Measurements from ENCODE around the gene LAMA5.

Gene LAMA5

GRCh38 chr20:62347445-62347844 lies 19.7 kb downstream of the LAMA5 start:
- no peak for DNase-seq (ENCODE audit: low read depth)

GRCh38 chr20:62347151-62347404 lies 20.0 kb downstream of the LAMA5 start:
- no peak for DNase-seq (ENCODE audit: low read depth)

DNA sequence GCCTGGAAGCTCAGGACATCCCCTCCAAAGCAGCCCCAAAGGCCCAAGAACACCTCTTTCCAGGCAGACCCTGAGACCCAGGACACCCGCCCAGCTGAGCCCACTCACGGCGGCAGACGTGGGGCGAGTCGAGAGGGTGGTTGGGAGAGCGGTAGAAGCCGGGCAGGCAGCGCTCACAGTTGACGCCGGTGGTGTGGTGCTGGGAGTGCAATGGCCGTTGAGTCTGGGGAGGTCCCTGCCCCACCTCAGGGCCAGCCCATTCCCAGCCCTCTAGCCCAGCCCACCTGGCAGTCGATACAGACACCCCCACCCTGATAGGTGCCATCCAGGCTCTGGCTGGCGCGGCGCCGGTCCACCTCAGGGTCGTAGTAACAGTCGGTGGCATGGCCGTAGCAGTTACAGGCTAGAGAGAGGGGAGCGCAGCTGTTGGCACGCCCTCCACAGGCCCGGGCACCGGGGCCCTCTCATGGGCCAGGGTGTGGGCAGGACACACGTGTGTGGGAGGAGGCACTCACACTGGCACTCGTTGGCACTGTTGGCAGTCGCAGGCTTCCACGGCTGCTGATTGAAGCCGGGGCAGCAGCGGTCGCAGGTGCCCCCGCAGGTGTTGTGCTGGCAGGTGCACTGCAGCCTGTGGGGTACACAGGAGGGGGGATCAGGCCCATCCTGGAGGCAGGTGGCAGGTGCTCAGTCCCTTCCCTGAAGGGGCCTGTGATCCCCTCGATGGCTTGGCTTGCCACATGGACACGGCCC lies 20.5 kb downstream of the LAMA5 start:
- no peak for DNase-seq (ENCODE audit: low read depth)

DNA sequence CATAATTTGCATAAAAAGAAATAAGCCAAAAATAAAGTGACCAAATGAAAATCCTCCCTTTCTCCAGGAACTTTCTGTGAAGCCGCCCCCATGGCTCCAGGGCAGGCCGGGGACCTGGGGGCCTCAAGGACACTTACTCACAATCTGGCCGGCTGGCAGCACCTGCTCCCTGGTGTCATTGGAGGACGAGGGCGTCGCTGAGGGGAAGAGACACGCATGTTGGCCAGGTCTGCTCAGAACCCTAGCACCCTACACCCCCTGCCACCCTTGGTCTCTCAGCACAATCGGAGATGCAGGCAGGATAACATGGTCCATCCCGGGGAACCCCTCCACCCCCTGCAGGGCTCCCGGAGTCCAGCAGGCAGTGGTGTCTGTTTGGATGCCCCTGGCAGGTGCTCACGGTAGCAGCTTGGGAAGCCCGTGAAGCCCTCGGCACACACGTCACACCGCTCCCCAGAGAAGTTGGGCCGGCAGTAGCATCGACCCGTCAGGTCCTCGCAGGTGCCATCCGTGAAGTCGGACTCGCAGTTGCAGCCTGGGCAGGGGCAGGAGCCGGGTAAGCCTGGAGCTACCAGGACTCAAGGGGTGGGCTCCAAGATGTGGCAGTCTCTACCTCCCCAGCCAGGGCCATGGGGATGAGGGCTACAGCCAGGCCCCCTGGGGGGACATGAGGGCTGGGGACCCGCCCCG lies 21.3 kb downstream of the LAMA5 start:
- no peak for DNase-seq (ENCODE audit: low read depth)

GRCh38 chr20:62344782-62345181 lies 22.3 kb downstream of the LAMA5 start:
- no peak for DNase-seq (ENCODE audit: low read depth)

DNA sequence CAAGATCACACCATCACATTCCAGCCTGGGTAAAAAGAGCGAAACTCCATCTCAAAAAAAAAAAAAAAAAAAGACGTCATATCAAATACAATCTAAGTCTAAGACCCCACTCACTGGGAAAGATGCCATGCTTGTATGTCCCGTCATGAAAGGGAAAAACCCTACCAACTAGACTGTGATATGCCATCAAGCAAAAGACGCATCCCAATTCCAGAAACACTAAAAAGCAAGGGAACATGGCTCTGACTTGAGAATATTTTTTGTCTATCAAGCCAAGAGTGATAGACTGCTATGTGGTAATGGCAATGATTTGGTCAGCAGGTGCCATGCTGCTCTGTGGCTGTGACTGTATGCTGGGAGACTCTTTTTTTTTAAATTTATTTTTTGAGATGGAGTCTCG lies 23.0 kb downstream of the LAMA5 start:
- DNase-seq (ENCODE audit: low read depth), result no peak

DNA sequence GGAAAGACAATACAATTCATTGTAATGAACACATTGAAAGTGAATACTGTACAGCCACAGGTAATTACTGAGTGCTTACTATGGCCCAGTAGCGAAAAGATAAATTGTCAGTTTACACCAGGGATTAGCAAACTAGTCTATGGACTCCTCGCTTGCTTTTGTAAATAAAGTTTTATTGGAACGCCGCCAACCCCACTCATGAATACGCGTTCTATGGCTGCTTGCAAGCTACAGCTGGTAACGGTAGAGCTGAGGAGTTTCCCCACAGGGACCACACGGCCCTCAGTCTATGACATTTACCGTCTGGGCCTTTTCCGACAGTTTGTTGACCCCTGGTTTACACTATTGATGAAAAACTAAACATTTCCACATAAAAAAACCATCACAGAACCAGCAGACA lies 24.2 kb downstream of the LAMA5 start:
- DNase-seq (ENCODE audit: low read depth), result no peak

GRCh38 chr20:62339647-62340062 lies 27.5 kb downstream of the LAMA5 start:
- DNase-seq (ENCODE audit: low read depth), result no peak

DNA sequence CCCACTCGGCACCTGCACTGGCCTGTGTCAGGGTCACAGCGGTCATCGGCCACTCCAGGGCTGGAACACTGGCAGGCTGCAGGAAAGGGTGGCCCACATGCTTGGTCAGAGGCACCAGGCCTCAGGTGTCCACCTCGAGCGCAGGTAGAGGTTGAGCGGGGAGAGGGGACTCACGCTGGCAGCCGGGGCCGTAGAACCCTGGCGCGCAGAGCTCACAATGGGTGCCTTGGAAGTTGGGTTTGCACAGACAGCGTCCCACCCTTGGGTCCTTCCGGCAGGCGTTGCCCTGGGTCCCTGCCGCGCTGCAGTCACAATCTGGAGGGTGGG lies 28.9 kb downstream of the LAMA5 start:
- no peak for DNase-seq (ENCODE audit: low read depth)

DNA sequence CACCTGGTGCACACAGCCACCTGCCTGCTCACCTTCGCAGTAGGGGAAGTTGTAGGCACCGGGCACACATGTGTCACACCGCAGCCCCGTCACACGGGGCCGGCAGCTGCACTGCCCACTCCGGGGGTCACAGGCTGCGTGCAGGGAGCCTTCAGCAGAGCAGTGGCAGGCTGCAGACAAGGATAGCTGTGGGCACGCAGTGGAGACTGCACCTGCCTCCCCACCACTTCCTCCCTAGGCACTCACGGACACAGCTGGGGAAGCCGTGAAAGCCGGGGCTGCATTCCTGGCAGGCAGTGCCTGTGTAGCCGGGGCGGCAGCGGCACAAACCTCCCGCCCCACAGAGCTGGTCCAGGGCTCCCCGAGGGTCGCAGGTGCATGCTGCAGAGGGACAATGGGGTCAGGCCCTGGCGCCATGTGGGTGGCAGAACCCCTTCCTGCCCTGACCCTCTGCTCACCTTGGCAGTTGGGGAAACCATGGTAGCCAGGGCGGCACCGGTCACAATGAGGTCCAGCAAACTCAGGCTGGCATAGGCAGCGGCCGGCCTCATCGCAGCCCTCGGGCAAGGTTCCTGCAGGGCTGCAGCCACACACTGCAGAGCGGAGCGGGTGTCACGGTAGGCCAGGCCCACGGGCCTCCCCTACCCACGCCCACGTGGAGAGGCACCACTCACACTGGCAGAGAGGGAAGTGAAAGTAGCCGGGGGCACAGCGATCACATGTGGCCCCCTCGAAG lies 29.4 kb downstream of the LAMA5 start:
- no peak for DNase-seq (ENCODE audit: low read depth)

GRCh38 chr20:62336775-62337557 lies 30.1 kb downstream of the LAMA5 start:
- DNase-seq (ENCODE audit: low read depth), result no peak

GRCh38 chr20:62336329-62336728 lies 30.8 kb downstream of the LAMA5 start:
- no peak for DNase-seq (ENCODE audit: low read depth)

- DNase-seq (ENCODE audit: low read depth), result no peak
These were observed 31.6 kb downstream of the LAMA5 start for GRCh38 chr20:62335532-62335931.

GRCh38 chr20:62334881-62335280 lies 32.2 kb downstream of the LAMA5 start:
- DNase-seq (ENCODE audit: low read depth), result no peak

DNA sequence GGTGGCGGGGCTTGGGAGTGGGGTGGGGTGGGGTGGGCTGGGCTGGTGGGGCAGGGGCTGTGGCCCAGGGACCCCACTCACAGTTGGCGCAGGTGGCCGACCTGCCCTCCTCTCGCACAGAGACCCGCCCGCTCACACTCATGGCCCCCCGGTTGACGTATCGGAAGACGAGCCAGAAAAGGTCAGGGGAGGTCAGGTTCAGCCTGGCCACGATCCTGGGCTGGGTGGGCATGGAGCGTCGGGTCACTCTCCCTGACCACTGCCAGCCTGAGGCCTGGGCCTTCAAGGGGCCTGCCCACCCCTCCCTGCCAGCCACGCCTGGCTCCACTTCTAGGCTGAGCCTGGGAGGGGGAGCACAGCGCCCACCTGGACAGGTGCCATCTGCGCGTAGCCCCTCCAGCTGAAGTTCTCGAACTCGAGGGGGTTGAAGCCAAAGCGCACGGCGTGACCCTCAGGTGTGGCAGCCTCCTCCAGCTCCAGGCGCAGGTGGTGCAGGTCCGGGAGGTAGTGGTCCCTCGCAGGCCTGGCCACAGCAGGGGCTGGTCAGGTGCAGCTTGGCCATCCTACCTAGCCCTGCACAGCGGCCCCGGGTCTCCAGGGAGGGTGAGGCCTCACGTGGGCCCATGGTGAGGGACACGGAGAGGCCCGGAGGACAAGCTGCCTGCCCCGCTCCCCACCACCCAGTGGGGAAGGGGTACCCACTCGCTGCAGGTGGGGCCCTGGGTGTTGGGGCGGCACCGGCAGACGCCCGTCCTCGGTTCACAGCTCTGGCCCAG lies 33.1 kb downstream of the LAMA5 start:
- DNase-seq (ENCODE audit: low read depth), result no peak

DNA sequence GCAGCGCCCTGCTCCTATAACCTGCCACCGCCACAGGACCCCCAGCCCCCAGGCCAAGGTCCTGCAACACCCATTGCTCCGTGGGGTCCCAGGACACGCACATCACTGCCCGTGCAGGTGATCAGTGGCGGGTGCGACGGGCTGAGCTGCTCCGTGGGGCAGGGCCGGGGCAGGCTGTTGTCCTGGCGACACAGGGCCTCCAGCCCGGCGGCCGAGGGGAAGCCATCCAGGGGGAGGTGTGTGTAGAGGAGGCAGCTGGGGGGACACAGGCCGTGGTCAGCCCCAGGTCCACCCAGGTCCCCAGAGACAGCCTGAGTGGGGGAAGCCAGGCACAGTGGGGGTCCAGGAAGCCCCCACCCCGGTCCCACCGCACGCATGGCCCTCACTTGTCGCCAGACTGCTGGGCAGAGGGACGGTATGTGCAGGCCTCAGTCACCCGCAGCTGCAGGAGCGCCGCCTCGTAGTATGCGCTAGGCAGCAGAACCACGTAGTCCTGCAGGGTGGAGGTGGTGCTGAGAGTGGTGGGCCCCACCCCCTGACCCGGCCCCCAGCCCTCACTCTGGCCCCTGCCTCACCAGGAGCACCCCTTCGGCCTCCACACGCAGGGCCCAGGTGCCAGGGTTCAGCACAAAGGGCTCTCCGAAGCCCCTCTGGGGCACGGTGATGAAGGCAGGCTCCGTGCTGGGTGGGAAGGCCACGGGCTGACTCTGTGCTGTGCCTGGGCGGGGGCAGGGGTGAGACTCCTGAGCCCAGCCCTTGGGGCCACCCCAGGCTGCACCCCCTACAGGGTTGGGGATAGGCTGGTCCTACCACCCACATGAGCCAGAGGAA lies 33.9 kb downstream of the LAMA5 start:
- DNase-seq (ENCODE audit: low read depth), result no peak

DNA sequence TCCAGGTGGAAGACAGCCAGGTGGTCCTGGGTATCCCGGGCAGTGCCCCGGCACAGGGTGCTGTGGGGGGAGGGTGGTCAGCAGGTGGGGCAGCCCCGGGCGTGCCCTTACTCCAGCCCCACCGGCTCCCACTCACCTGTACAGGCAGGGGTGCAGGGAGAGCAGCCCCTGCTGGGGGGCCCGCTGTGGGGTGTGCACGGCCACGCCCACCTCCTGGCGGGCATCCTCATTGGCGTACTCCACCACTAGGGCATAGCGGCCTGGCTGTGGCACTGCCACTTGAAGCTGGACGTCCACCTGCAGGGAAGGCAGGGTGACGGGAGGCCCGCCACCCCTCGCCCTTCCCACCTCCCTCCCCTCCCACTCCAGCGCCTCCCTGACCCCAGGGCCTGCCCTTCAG lies 34.7 kb downstream of the LAMA5 start:
- DNase-seq (ENCODE audit: low read depth), result no peak

GRCh38 chr20:62331347-62331746 lies 35.8 kb downstream of the LAMA5 start:
- DNase-seq (ENCODE audit: low read depth), result no peak

GRCh38 chr20:62330576-62331317 lies 36.4 kb downstream of the LAMA5 start:
- DNase-seq (ENCODE audit: low read depth), result no peak
